ENCODE results near the gene STX8. TPM values are rescaled to one million over a fixed set of nuclear protein-coding genes. Genes with fewer than 3 reads are reported as not detected.

STX8 gene
- total and polyA plus RNA-seq, 4 donors: 14.7 to 39.5 (median 28.7) TPM

GRCh38 chr17:9226130-9226793 lies 349.4 kb downstream of the STX8 start:
- no peak overlapping the region for H3K9ac ChIP-seq (ENCODE audit: low read depth in 1 of 2, low read length in 2 of 2)
- 85% methylated on average over 34 of the region's 34 CpGs for WGBS
- no peak for TF ChIP-seq NR2F2 (IDR thresholded peaks at IDR 0.05)
- TF ChIP-seq FOXA2 (IDR thresholded peaks at IDR 0.05): no peak
- TF ChIP-seq MAX (IDR thresholded peaks at IDR 0.05): no peak
- no peak for TF ChIP-seq YY1 (IDR thresholded peaks at IDR 0.05)
- no peak for TF ChIP-seq ZBTB33 (IDR thresholded peaks at IDR 0.05)
- TF ChIP-seq TAF1 (conservative IDR thresholded peaks at IDR 0.05): no peak
- TF ChIP-seq SP1 (IDR thresholded peaks at IDR 0.05): no peak
- no peak for TF ChIP-seq GABPA (IDR thresholded peaks at IDR 0.05 in 1 of 2, conservative IDR thresholded peaks at IDR 0.05 in 1 of 2)
- no peak for TF ChIP-seq CTCF (IDR thresholded peaks at IDR 0.05; ENCODE audit: low read depth, low read length, missing input control)
- TF ChIP-seq REST (IDR thresholded peaks at IDR 0.05): no peak
- no peak for TF ChIP-seq HNF4A (conservative IDR thresholded peaks at IDR 0.05)
- TF ChIP-seq ATF3 (IDR thresholded peaks at IDR 0.05): no peak
- TF ChIP-seq JUND (IDR thresholded peaks at IDR 0.05): no peak
- TF ChIP-seq FOXA1 (IDR thresholded peaks at IDR 0.05): no peak
- TF ChIP-seq HNF4G (IDR thresholded peaks at IDR 0.05): no peak
- no peak for TF ChIP-seq RXRA (IDR thresholded peaks at IDR 0.05)
- TF ChIP-seq RAD21 (IDR thresholded peaks at IDR 0.05): no peak
- no peak for TF ChIP-seq EGR1 (IDR thresholded peaks at IDR 0.05; ENCODE audit: low read depth in 2 of 2)
- no peaks in the 10 kb centered on the region for H3K27me3 ChIP-seq (ENCODE audit: control insufficient read depth in 4 of 4, insufficient read depth in 4 of 4, low read length in 3 of 4)
- peaks cover 0 to 3% (median 1%) of the 10 kb centered on the region in 4 donors for H3K36me3 ChIP-seq (ENCODE audit: control insufficient read depth in 4 of 4, insufficient read depth in 3 of 4, low read depth in 1 of 4, low read length in 3 of 4)
- H3K4me3 ChIP-seq (ENCODE audit: low read depth in 1 of 3, low read length in 3 of 3): no peak overlapping the region
- H3K27ac ChIP-seq (ENCODE audit: low read depth in 1 of 2, low read length in 2 of 2): no peak overlapping the region
- no peak for DNase-seq (ENCODE audit: low spot score)
- H3K4me1 ChIP-seq (ENCODE audit: control insufficient read depth in 4 of 4, insufficient read depth in 4 of 4, low read length in 3 of 4): no peaks in the 10 kb centered on the region
- H3K9me3 ChIP-seq (ENCODE audit: control insufficient read depth in 4 of 4, low read length in 3 of 4): no peaks in the 10 kb centered on the region

All from liver (tissue), 9 donors.